Fibroblast of peridontal ligament (primary cell): ENCODE measurements around the gene PDZD7.

ENCODE experiments used
- DNase-seq: peaks from one replicate; pipeline ENCODE4 v3.0.0-alpha.2; 2010; ENCODE audit errors: extremely low read depth

The PDZD7 gene

GRCh38 chr10:101061624-101062231 is 30.8 kb upstream of the PDZD7 start, which contains the start of gene KAZALD1:
Gene KAZALD1 (plus strand): TSS chr10:101061989. CDS start chr10:101062593, 604 bp downstream.
- DNase-seq: peak; percentile 83

- peak; percentile 91 for DNase-seq
These were observed 30.2 kb upstream of the PDZD7 start for GRCh38 chr10:101060951-101061623.

- peak; percentile 97 for DNase-seq
These were observed 29.4 kb upstream of the PDZD7 start for GRCh38 chr10:101060036-101060950.

- DNase-seq: no peak
These were observed 25.6 kb upstream of the PDZD7 start for GRCh38 chr10:101056365-101057151.

GRCh38 chr10:101055411-101055810 is 24.5 kb upstream of the PDZD7 start:
- no peak for DNase-seq

- DNase-seq: no peak
These were observed 23.9 kb upstream of the PDZD7 start for GRCh38 chr10:101054876-101055275.

- no peak for DNase-seq
These were observed 23.4 kb upstream of the PDZD7 start for GRCh38 chr10:101054351-101054750.

- DNase-seq: peak; percentile 87
These were observed 22.6 kb upstream of the PDZD7 start for GRCh38 chr10:101053516-101053915.

GRCh38 chr10:101052285-101052684 is 21.4 kb upstream of the PDZD7 start:
- DNase-seq: peak; percentile 84

GRCh38 chr10:101050208-101051069 is 19.5 kb upstream of the PDZD7 start:
- DNase-seq: peak; percentile 49

GRCh38 chr10:101047961-101048892 is 17.3 kb upstream of the PDZD7 start:
- no peak for DNase-seq

- no peak for DNase-seq
These were observed 16.3 kb upstream of the PDZD7 start for GRCh38 chr10:101047268-101047667.

- DNase-seq: no peak
These were observed 15.7 kb upstream of the PDZD7 start for GRCh38 chr10:101046332-101047238.

GRCh38 chr10:101044117-101044516 is 13.2 kb upstream of the PDZD7 start:
- no peak for DNase-seq

GRCh38 chr10:101043363-101043707 is 12.4 kb upstream of the PDZD7 start:
- DNase-seq: no peak

- peak; percentile 98 for DNase-seq
These were observed 11.9 kb upstream of the PDZD7 start for GRCh38 chr10:101042667-101043362.

- DNase-seq: no peak
These were observed 11.2 kb upstream of the PDZD7 start for GRCh38 chr10:101042118-101042517.

- DNase-seq: peak; percentile 90
These were observed 10.4 kb upstream of the PDZD7 start for GRCh38 chr10:101041252-101041761.
